ENCODE results near the gene WRNIP1. TPM values are rescaled to one million over a fixed set of nuclear protein-coding genes. Genes with fewer than 3 reads are reported as not detected.

Gene WRNIP1
- total and polyA plus RNA-seq, 9 of the 15 experiments (the other 6 are each of a cell fraction or from before 2014, with no cell fraction given) = 13.2 to 63.6 (median 48.6) TPM

DNA sequence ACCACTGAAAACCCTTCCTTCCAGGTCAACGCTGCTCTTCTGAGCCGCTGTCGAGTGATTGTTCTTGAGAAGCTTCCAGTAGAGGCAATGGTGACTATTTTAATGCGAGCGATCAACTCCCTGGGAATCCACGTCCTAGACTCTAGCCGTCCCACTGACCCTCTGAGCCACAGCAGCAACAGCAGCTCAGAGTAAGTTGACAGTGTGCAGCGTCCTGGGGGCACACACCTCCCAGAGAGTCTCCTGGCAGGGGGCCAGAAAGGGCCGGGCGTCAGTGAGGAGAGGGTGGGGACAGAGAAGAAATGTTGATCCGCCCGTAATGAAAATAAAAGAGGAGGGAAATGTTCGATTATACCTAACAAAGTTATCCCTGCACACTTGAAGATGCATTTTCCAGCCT, 5.0 kb downstream of the WRNIP1 start (continued):
- TF ChIP-seq, protein P1, sequence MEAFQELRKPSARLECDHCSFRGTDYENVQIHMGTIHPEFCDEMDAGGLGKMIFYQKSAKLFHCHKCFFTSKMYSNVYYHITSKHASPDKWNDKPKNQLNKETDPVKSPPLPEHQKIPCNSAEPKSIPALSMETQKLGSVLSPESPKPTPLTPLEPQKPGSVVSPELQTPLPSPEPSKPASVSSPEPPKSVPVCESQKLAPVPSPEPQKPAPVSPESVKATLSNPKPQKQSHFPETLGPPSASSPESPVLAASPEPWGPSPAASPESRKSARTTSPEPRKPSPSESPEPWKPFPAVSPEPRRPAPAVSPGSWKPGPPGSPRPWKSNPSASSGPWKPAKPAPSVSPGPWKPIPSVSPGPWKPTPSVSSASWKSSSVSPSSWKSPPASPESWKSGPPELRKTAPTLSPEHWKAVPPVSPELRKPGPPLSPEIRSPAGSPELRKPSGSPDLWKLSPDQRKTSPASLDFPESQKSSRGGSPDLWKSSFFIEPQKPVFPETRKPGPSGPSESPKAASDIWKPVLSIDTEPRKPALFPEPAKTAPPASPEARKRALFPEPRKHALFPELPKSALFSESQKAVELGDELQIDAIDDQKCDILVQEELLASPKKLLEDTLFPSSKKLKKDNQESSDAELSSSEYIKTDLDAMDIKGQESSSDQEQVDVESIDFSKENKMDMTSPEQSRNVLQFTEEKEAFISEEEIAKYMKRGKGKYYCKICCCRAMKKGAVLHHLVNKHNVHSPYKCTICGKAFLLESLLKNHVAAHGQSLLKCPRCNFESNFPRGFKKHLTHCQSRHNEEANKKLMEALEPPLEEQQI (IDR thresholded peaks at IDR 0.05) = no peak
- TF ChIP-seq BDP1 (IDR thresholded peaks at IDR 0.05; ENCODE audit: insufficient read depth, insufficient read length) (no peak), MYC (IDR thresholded peaks at IDR 0.05; ENCODE audit: low read depth, low read length) (0 out of 2 replicates have a peak, but pooled peaks have one; percentile 47), MYC (CRISPR knock-in tag; IDR thresholded peaks at IDR 0.05; ENCODE audit: borderline replicate concordance, low read depth) (no peak), MEF2A (IDR thresholded peaks at IDR 0.05; ENCODE audit: control insufficient read depth, low read depth, low read length) (no peak), SMARCC2 (IDR thresholded peaks at IDR 0.05; ENCODE audit: low read depth) (no peak), ZNF408 (CRISPR knock-in tag; IDR thresholded peaks at IDR 0.05; ENCODE audit: low read depth) (no peak), SMC3 (conservative IDR thresholded peaks at IDR 0.05; ENCODE audit: insufficient read depth, low read depth, low read length) (no peak), POLR2A (conservative IDR thresholded peaks at IDR 0.05) (no peak), CCAR2 (IDR thresholded peaks at IDR 0.05; ENCODE audit: low read depth, low read length) (no peak), POU5F1 (IDR thresholded peaks at IDR 0.05; ENCODE audit: borderline replicate concordance, low read depth, low read length, partially characterized antibody) (no peak), ATF7 (IDR thresholded peaks at IDR 0.05) (no peak; the same call in 1 of the 2 replicates), PPARD (CRISPR knock-in tag; IDR thresholded peaks at IDR 0.05) (no peak), NCOA6 (IDR thresholded peaks at IDR 0.05) (no peak), ZNF134 (CRISPR knock-in tag; conservative IDR thresholded peaks at IDR 0.05) (no peak), STAT5A (IDR thresholded peaks at IDR 0.05; ENCODE audit: borderline replicate concordance, low read length) (no peak), YBX1 (IDR thresholded peaks at IDR 0.05) (no peak), MYNN (IDR thresholded peaks at IDR 0.05) (no peak), MYNN (CRISPR knock-in tag; IDR thresholded peaks at IDR 0.05) (no peak), ZC3H11A (IDR thresholded peaks at IDR 0.05; ENCODE audit: low read depth, low read length) (no peak), FOXJ3 (CRISPR knock-in tag; IDR thresholded peaks at IDR 0.05) (no peak), FOXP4 (CRISPR knock-in tag; IDR thresholded peaks at IDR 0.05; ENCODE audit: borderline replicate concordance) (no peak), POLR2G (IDR thresholded peaks at IDR 0.05; ENCODE audit: low read depth, low read length) (no peak)
- TF ChIP-seq, protein P2, sequence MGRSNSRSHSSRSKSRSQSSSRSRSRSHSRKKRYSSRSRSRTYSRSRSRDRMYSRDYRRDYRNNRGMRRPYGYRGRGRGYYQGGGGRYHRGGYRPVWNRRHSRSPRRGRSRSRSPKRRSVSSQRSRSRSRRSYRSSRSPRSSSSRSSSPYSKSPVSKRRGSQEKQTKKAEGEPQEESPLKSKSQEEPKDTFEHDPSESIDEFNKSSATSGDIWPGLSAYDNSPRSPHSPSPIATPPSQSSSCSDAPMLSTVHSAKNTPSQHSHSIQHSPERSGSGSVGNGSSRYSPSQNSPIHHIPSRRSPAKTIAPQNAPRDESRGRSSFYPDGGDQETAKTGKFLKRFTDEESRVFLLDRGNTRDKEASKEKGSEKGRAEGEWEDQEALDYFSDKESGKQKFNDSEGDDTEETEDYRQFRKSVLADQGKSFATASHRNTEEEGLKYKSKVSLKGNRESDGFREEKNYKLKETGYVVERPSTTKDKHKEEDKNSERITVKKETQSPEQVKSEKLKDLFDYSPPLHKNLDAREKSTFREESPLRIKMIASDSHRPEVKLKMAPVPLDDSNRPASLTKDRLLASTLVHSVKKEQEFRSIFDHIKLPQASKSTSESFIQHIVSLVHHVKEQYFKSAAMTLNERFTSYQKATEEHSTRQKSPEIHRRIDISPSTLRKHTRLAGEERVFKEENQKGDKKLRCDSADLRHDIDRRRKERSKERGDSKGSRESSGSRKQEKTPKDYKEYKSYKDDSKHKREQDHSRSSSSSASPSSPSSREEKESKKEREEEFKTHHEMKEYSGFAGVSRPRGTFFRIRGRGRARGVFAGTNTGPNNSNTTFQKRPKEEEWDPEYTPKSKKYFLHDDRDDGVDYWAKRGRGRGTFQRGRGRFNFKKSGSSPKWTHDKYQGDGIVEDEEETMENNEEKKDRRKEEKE (IDR thresholded peaks at IDR 0.05; ENCODE audit: borderline replicate concordance in 1 of 2, control insufficient read depth in 1 of 2, low read depth in 2 of 2, low read length in 1 of 2) = no peak
